CD4-positive, alpha-beta T cell treated with Interferon gamma for 1 hour (primary cell): ENCODE measurements around the gene GRM7.

Experiments
- DNase-seq: peaks from one replicate; pipeline ENCODE4 v3.0.0-alpha.2; 2020

Gene GRM7

GRCh38 chr3:7249493-7250076, 388.7 kb downstream of the GRM7 start:
- DNase-seq = no peak

GRCh38 chr3:7254251-7254650, 393.3 kb downstream of the GRM7 start:
- no peak for DNase-seq

GRCh38 chr3:7260975-7261374, 400.1 kb downstream of the GRM7 start:
- no peak for DNase-seq

GRCh38 chr3:7263347-7264195, 402.7 kb downstream of the GRM7 start:
- no peak for DNase-seq

GRCh38 chr3:7264196-7264526, 403.2 kb downstream of the GRM7 start:
- DNase-seq = no peak

- no peak for DNase-seq
Observed at GRCh38 chr3:7265736-7266135, 404.8 kb downstream of the GRM7 start.

GRCh38 chr3:7266551-7266950, 405.6 kb downstream of the GRM7 start:
- DNase-seq = no peak

- DNase-seq = no peak
Observed at GRCh38 chr3:7270731-7271130, 409.8 kb downstream of the GRM7 start.

GRCh38 chr3:7271631-7272030, 410.7 kb downstream of the GRM7 start:
- DNase-seq = no peak

GRCh38 chr3:7272203-7272602, 411.3 kb downstream of the GRM7 start:
- no peak for DNase-seq

GRCh38 chr3:7275396-7275795, 414.5 kb downstream of the GRM7 start:
- no peak for DNase-seq

- no peak for DNase-seq
Observed at GRCh38 chr3:7280318-7280717, 419.4 kb downstream of the GRM7 start.

- DNase-seq = no peak
Observed at GRCh38 chr3:7282988-7283387, 422.1 kb downstream of the GRM7 start.

- DNase-seq = no peak
Observed at GRCh38 chr3:7285505-7285904, 424.6 kb downstream of the GRM7 start.

- no peak for DNase-seq
Observed at GRCh38 chr3:7288133-7288532, 427.2 kb downstream of the GRM7 start.

GRCh38 chr3:7289121-7289520, 428.2 kb downstream of the GRM7 start:
- no peak for DNase-seq

GRCh38 chr3:7290077-7290825, 429.3 kb downstream of the GRM7 start:
- DNase-seq = no peak

- no peak for DNase-seq
Observed at GRCh38 chr3:7292362-7292761, 431.4 kb downstream of the GRM7 start.

- no peak for DNase-seq
Observed at GRCh38 chr3:7293286-7293685, 432.4 kb downstream of the GRM7 start.

- no peak for DNase-seq
Observed at GRCh38 chr3:7305561-7305960, 444.6 kb downstream of the GRM7 start.

GRCh38 chr3:7306901-7307300, 446.0 kb downstream of the GRM7 start:
- DNase-seq = no peak

GRCh38 chr3:7307410-7307809, 446.5 kb downstream of the GRM7 start:
- no peak for DNase-seq

- no peak for DNase-seq
Observed at GRCh38 chr3:7309641-7310102, 448.8 kb downstream of the GRM7 start.

- DNase-seq = no peak
Observed at GRCh38 chr3:7315037-7315436, 454.1 kb downstream of the GRM7 start.
